Caco-2 (cell line): Measurements from ENCODE around the gene ADGRV1. TPM values are rescaled to one million over a fixed set of nuclear protein-coding genes. Genes with fewer than 3 reads are reported as not detected.
"Not testable (repeated sequence)": the region's sequence is repeated elsewhere in the genome, so short reads cannot be mapped to it uniquely, and the experiment has no call there.

Source experiments
- BruUV-seq: library from RNA; stranded (reverse); fragments of 400-500 nt; replicated peaks from 2 replicates; lab custom pipeline; 2021; lab: Mats Ljungman, UMichigan
- CTCF ChIA-PET: fragments of 300-600 bp; sonication (Branson Sonifier 250); formaldehyde crosslinking; loops from one replicate; lab custom pipeline; 2022; ENCODE audit warnings: antibody characterized with exemption; lab: Charles Lee
- POLR2A ChIA-PET: fragments of 300-600 bp; sonication (Branson Sonifier 250); formaldehyde crosslinking; loops from one replicate; lab custom pipeline; 2022; ENCODE audit warnings: antibody characterized with exemption; lab: Charles Lee
- DNase-seq, 2 experiments: peaks; one replicate each; pipeline versions ENCODE4 v3.0.0 to v3.0.0-alpha.2; 2020 to 2022
- H3K27me3 ChIP-seq: replicated peaks from 2 replicates; pipeline ENCODE4 v1.6.0; 2011; ENCODE audit warnings: low read length; ENCODE audit not compliant: control insufficient read depth, insufficient read depth
- H3K36me3 ChIP-seq: 2 replicates; pipeline ENCODE4 v1.5.1; 2011; ENCODE audit warnings: low read length; ENCODE audit not compliant: control insufficient read depth, insufficient read depth
- H3K4me1 ChIP-seq: fragments of 250-450 bp; sonication (Bioruptor Pico); 2 replicates; pipeline ENCODE4 v1.5.1; 2020; ENCODE audit warnings: mild to moderate bottlenecking
- H3K4me3 ChIP-seq: 2 replicates; pipeline ENCODE4 v1.5.1; 2011; ENCODE audit warnings: low read depth, mild to moderate bottlenecking, control low read depth, low read length
- H3K9me3 ChIP-seq: fragments of 250-450 bp; sonication (Bioruptor Pico); 2 replicates; pipeline ENCODE4 v1.5.1; 2020; ENCODE audit warnings: mild to moderate bottlenecking, moderate library complexity
- H3K27ac Mint-ChIP-seq: one replicate; pipeline ENCODE4 v1.8.0; 2022; ENCODE audit warnings: mixed read lengths; ENCODE audit not compliant: unreplicated experiment
- H3K27me3 Mint-ChIP-seq: one replicate; pipeline ENCODE4 v1.8.0; 2022; ENCODE audit warnings: mixed read lengths; ENCODE audit not compliant: insufficient read depth, unreplicated experiment
- H3K36me3 Mint-ChIP-seq: one replicate; pipeline ENCODE4 v1.8.0; 2022; ENCODE audit warnings: mild to moderate bottlenecking, mixed read lengths; ENCODE audit not compliant: insufficient read depth, unreplicated experiment
- H3K4me1 Mint-ChIP-seq: one replicate; pipeline ENCODE4 v1.8.0; 2022; ENCODE audit warnings: low read depth, mixed read lengths; ENCODE audit not compliant: unreplicated experiment
- H3K4me3 Mint-ChIP-seq: one replicate; pipeline ENCODE4 v1.8.0; 2022; ENCODE audit warnings: mild to moderate bottlenecking, moderate library complexity, mixed read lengths; ENCODE audit not compliant: unreplicated experiment
- H3K9me3 Mint-ChIP-seq: one replicate; pipeline ENCODE4 v1.8.0; 2022; ENCODE audit warnings: mixed read lengths; ENCODE audit not compliant: unreplicated experiment
- intact Hi-C: fragments of 100-400 bp; cut with micrococcal nuclease; formaldehyde crosslinking; loops from one replicate; pipeline ENCODE4 v1.10.0; 2022; ENCODE audit not compliant: unreplicated experiment
- total RNA-seq: library from RNA; stranded (reverse); gene quantifications from 2 replicates; pipeline ENCODE4 v1.2.3, GENCODE V29; 2022
- TF ChIP-seq, protein P1 (sequence below), 2 experiments: fragments of 200-600 bp in 1 of 2; IDR thresholded peaks; 1 replicate in 1 of 2; 2 replicates in 1 of 2; pipeline versions ENCODE4 v1.5.1 to v1.8.0; 2011 to 2022; ENCODE audit warnings: antibody characterized with exemption in 1 of 2, control low read depth in 1 of 2, inconsistent platforms in 1 of 2, low read depth in 1 of 2, low read length in 1 of 2, mild to moderate bottlenecking in 1 of 2, moderate library complexity in 1 of 2; ENCODE audit not compliant: insufficient read depth in 1 of 2, severe bottlenecking in 1 of 2, unreplicated experiment in 1 of 2

Gene ADGRV1
- total RNA-seq, 1 experiment from 2014 or later, result 23.2 TPM

DNA sequence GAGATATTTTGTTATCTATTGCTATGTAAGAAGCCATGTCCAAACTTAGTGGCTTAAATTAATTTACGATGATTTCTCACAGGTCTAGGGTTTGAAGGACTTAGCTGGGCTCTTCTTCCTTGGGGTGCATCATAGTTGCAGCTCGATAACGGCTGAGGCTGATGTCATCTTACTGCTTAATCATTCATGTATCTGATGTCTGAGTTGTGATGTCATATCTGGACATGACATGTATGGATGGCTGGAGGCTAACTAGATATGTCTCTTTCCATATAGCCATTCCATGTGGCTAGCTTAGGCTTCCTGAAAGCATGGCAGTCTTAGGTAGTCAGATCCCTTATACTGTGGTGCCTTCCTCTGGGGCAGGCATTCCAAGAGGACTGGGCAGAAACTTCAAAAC, 31.6 kb downstream of the ADGRV1 start:
- H3K36me3 ChIP-seq, result no peaks in the 10 kb centered on the region
- no peak overlapping the region for H3K4me3 Mint-ChIP-seq
- H3K9me3 ChIP-seq, result no peaks in the 10 kb centered on the region
- H3K4me1 ChIP-seq, result no peaks in the 10 kb centered on the region
- POLR2A ChIA-PET, result no interaction called here
- no peak overlapping the region for H3K27ac Mint-ChIP-seq
- BruUV-seq, result no TSS peak
- TF ChIP-seq, protein P1, sequence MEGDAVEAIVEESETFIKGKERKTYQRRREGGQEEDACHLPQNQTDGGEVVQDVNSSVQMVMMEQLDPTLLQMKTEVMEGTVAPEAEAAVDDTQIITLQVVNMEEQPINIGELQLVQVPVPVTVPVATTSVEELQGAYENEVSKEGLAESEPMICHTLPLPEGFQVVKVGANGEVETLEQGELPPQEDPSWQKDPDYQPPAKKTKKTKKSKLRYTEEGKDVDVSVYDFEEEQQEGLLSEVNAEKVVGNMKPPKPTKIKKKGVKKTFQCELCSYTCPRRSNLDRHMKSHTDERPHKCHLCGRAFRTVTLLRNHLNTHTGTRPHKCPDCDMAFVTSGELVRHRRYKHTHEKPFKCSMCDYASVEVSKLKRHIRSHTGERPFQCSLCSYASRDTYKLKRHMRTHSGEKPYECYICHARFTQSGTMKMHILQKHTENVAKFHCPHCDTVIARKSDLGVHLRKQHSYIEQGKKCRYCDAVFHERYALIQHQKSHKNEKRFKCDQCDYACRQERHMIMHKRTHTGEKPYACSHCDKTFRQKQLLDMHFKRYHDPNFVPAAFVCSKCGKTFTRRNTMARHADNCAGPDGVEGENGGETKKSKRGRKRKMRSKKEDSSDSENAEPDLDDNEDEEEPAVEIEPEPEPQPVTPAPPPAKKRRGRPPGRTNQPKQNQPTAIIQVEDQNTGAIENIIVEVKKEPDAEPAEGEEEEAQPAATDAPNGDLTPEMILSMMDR (IDR thresholded peaks at IDR 0.05; ENCODE audit: insufficient read depth in 1 of 2, low read depth in 1 of 2, low read length in 1 of 2, severe bottlenecking in 1 of 2, unreplicated experiment in 1 of 2), result no peak
- H3K36me3 Mint-ChIP-seq, result peaks cover 5% of the 10 kb centered on the region
- no peak overlapping the region for H3K4me3 ChIP-seq
- H3K9me3 Mint-ChIP-seq, result no peaks in the 10 kb centered on the region
- intact Hi-C loops, result no loop called here
- H3K27me3 ChIP-seq, result no peaks in the 10 kb centered on the region
- no peak for DNase-seq
- peaks cover 7% of the 10 kb centered on the region for H3K27me3 Mint-ChIP-seq
- H3K4me1 Mint-ChIP-seq, result no peaks in the 10 kb centered on the region
- CTCF ChIA-PET, result no interaction called here

DNA sequence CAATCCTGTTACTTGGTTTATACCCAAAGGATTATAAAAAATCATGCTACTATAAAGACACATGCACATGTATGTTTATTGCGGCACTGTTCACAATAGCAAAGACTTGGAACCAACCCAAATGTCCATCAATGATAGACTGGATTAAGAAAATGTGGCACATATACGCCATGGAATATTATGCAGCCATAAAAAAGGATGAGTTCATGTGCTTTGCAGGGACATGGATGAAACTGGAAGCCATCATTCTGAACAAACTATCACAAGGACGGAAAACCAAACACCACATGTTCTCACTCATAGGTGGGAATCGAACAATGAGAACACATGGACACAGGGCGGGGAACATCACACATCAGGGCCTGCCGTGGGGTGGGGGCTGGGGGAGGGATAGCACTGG, 34.5 kb downstream of the ADGRV1 start:
- CTCF ChIA-PET, H3K9me3 Mint-ChIP-seq, intact Hi-C loops, H3K4me3 Mint-ChIP-seq, POLR2A ChIA-PET, H3K36me3 ChIP-seq, H3K27me3 Mint-ChIP-seq, H3K4me3 ChIP-seq, H3K27ac Mint-ChIP-seq, BruUV-seq, H3K27me3 ChIP-seq, H3K4me1 ChIP-seq, DNase-seq, H3K9me3 ChIP-seq, H3K4me1 Mint-ChIP-seq: not testable (repeated sequence)
- H3K36me3 Mint-ChIP-seq, result peaks cover 10% of the 10 kb centered on the region

DNA sequence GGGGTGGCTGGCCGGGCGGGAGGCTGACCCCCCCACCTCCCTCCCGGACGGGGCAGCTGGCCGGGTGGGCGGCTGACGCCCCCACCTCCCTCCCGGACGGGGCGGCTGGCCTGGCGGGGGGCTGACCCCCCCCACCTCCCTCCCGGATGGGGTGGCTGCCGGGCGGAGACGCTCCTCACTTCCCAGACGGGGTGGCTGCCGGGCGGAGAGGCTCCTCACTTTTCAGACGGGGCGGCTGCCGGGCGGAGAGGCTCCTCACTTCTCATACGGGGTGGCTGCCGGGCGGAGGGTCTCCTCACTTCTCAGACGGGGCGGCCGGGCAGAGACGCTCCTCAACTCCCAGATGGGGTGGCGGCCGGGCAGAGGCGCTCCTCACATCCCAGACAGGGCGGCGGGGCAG, 37.2 kb downstream of the ADGRV1 start:
- intact Hi-C loops, H3K4me3 ChIP-seq, H3K27ac Mint-ChIP-seq, CTCF ChIA-PET, H3K36me3 ChIP-seq, H3K4me1 ChIP-seq, BruUV-seq, DNase-seq, H3K4me3 Mint-ChIP-seq, H3K9me3 Mint-ChIP-seq, H3K27me3 ChIP-seq, H3K27me3 Mint-ChIP-seq, H3K4me1 Mint-ChIP-seq, H3K9me3 ChIP-seq, POLR2A ChIA-PET: not testable (repeated sequence)
- H3K36me3 Mint-ChIP-seq, result peaks cover 10% of the 10 kb centered on the region

DNA sequence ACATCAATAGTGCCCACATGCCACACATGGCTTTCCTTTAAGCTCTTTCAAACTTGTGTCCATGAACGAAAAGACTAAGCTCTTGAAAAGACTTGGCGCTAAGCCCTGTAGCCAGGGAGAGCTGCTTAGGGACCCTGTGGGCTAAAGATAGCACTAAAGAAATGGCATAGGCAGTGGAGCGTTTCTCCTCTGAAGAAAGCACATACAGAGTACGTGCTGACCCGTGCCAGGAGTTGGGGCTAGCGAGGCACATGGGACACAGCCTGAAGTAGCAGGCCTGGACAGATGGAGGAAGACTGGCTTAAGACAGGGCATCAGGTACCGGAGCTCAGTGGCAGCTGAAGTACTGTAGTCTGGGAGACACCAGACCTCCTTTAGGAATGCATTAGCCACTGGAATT, 39.7 kb downstream of the ADGRV1 start:
- Mint-ChIP-seq H3K4me1 (no peaks in the 10 kb centered on the region), H3K27ac (no peak overlapping the region), H3K36me3 (peaks cover 5% of the 10 kb centered on the region), H3K4me3 (no peak overlapping the region), H3K9me3 (peaks cover 7% of the 10 kb centered on the region), H3K27me3 (peaks cover 3% of the 10 kb centered on the region)
- POLR2A ChIA-PET, result no interaction called here
- H3K4me1 ChIP-seq, result no peaks in the 10 kb centered on the region
- TF ChIP-seq, protein P1 (IDR thresholded peaks at IDR 0.05; ENCODE audit: insufficient read depth in 1 of 2, low read depth in 1 of 2, low read length in 1 of 2, severe bottlenecking in 1 of 2, unreplicated experiment in 1 of 2), result no peak
- intact Hi-C loops, result no loop called here
- no TSS peak for BruUV-seq
- no peaks in the 10 kb centered on the region for H3K27me3 ChIP-seq
- CTCF ChIA-PET, result no interaction called here
- no peaks in the 10 kb centered on the region for H3K36me3 ChIP-seq
- no peak overlapping the region for H3K4me3 ChIP-seq
- DNase-seq, result no peak
- no peaks in the 10 kb centered on the region for H3K9me3 ChIP-seq

DNA sequence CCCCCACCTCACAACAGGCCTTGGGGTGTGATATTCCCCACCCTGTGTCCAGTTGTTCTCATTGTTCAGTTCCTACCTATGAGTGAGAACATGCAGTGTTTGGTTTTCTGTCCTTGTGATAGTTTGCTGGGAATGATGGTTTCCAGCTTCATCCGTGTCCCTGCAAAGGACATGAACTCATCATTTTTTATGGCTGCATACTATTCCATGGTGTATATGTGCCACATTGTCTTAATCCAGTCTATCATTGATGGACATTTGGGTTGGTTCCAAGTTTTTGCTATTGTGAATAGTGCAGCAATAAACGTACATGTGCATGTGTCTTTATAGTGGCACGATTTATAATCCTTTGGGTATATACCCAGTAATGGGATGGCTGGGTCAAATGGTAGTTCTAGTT, 41.7 kb downstream of the ADGRV1 start:
- H3K36me3 ChIP-seq, H3K9me3 ChIP-seq, H3K4me3 ChIP-seq, H3K9me3 Mint-ChIP-seq, H3K27ac Mint-ChIP-seq, CTCF ChIA-PET, H3K27me3 ChIP-seq, BruUV-seq, H3K4me3 Mint-ChIP-seq, DNase-seq, H3K4me1 ChIP-seq, H3K4me1 Mint-ChIP-seq, H3K27me3 Mint-ChIP-seq, POLR2A ChIA-PET, H3K36me3 Mint-ChIP-seq, intact Hi-C loops: not testable (repeated sequence)
